K562 (cell line): Measurements from ENCODE around the gene PLSCR3. TPM values are rescaled to one million over a fixed set of nuclear protein-coding genes. Genes with fewer than 3 reads are reported as not detected.

Experiments used
- ATAC-seq: fragments of 200-7000 bp; cut with Tn5 transposase; 3 replicates; pipeline ENCODE4 v1.9.1; 2020; ENCODE audit warnings: moderate library complexity
- BruUV-seq: library from RNA; stranded (reverse); fragments of 400-500 nt; replicated peaks from 2 replicates; lab custom pipeline; 2021; lab: Mats Ljungman, UMichigan
- CTCF ChIA-PET: fragments of 300-600 bp; formaldehyde crosslinking; extraction: SDS; loops from one replicate; lab custom pipeline; 2021; ENCODE audit warnings: low intra/inter-chr PET ratio; lab: Yijun Ruan, JAX
- POLR2A ChIA-PET: fragments of 300-600, 350-650 bp; sonication (Branson Sonifier 250); formaldehyde crosslinking; extraction: SDS; loops from one replicate; lab custom pipeline; 2021; ENCODE audit warnings: antibody characterized with exemption, inconsistent platforms; lab: Yijun Ruan, JAX
- DNase-seq, 4 experiments: peaks; one replicate each; pipeline versions ENCODE4 v3.0.0 to v3.0.0-alpha.2; 2011 to 2018; ENCODE audit warnings: low spot score in 3 of 4, mixed read lengths in 3 of 4; ENCODE audit errors: extremely low read depth in 1 of 4
- FAIRE-seq: peaks from 2 replicates; lab custom pipeline; 2011; peaks lifted over from hg19 to GRCh38; lab: Jason Lieb, UNC
- H2AFZ ChIP-seq: 2 replicates; pipeline ENCODE4 v1.6.0; 2011; ENCODE audit warnings: low read depth, low read length, control low read depth, inconsistent platforms
- H3K27ac ChIP-seq: fragments of 200-600 bp; 3 replicates; pipeline ENCODE4 v1.8.0; 2011; ENCODE audit warnings: low read depth, mild to moderate bottlenecking, control low read depth, inconsistent platforms, low read length, moderate library complexity, mixed read lengths; ENCODE audit errors: extremely low read depth
- H3K27me3 ChIP-seq, 2 experiments: fragments of 300-600 bp in 1 of 2; 2 replicates in 1 of 2; 3 replicates in 1 of 2; pipeline versions ENCODE4 v1.6.0 to v1.8.0; 2011; ENCODE audit warnings: inconsistent platforms in 2 of 2, low read length in 2 of 2, mild to moderate bottlenecking in 1 of 2, mixed read lengths in 1 of 2, moderate library complexity in 1 of 2; ENCODE audit not compliant: control insufficient read depth in 2 of 2, insufficient read depth in 2 of 2
- H3K36me3 ChIP-seq: fragments of 300-600 bp; 3 replicates; pipeline ENCODE4 v1.8.0; 2011; ENCODE audit warnings: mild to moderate bottlenecking, low read length, inconsistent platforms; ENCODE audit not compliant: control insufficient read depth, insufficient read depth
- H3K4me1 ChIP-seq, 2 experiments: fragments of 200-600 bp in 1 of 2; replicated peaks in 1 of 2; 2 replicates in 1 of 2; 3 replicates in 1 of 2; pipeline versions ENCODE4 v1.5.1 to v1.8.0; 2011; ENCODE audit warnings: inconsistent platforms in 2 of 2, low read length in 2 of 2, mild to moderate bottlenecking in 1 of 2, mixed read lengths in 1 of 2, moderate library complexity in 1 of 2; ENCODE audit not compliant: control insufficient read depth in 2 of 2, insufficient read depth in 2 of 2
- H3K4me2 ChIP-seq: 2 replicates; pipeline ENCODE4 v1.6.1; 2011; ENCODE audit warnings: low read length, control low read depth, inconsistent platforms, mixed read lengths; ENCODE audit not compliant: insufficient read depth
- H3K4me3 ChIP-seq: fragments of 200-600 bp; sonication (generic), shearing (Covaris generic); 2 replicates; pipeline ENCODE4 v1.5.1; 2016; ENCODE audit warnings: control low read depth, inconsistent platforms
- H3K79me2 ChIP-seq: fragments of 200-600 bp; 3 replicates; pipeline ENCODE4 v1.8.0; 2011; ENCODE audit warnings: low read length, inconsistent platforms; ENCODE audit not compliant: control insufficient read depth, insufficient read depth
- H3K9ac ChIP-seq, 2 experiments: 2 replicates each; pipeline versions ENCODE4 v1.6.0 to v1.6.1; 2011; ENCODE audit warnings: low read depth in 2 of 2, low read length in 2 of 2, control low read depth in 1 of 2, inconsistent platforms in 1 of 2, mild to moderate bottlenecking in 1 of 2, mixed read lengths in 1 of 2; ENCODE audit not compliant: insufficient read depth in 1 of 2
- H3K9me1 ChIP-seq: one replicate; pipeline ENCODE4 v1.6.0; 2011; ENCODE audit warnings: inconsistent platforms, mild to moderate bottlenecking, low read length, moderate library complexity; ENCODE audit not compliant: control insufficient read depth, insufficient read depth
- H3K9me3 ChIP-seq: replicated peaks from 2 replicates; pipeline ENCODE4 v1.5.1; 2011; ENCODE audit warnings: low read depth, low read length, inconsistent platforms; ENCODE audit not compliant: control insufficient read depth, insufficient read depth
- H4K20me1 ChIP-seq: replicated peaks from 2 replicates; pipeline ENCODE4 v1.6.1; 2011; ENCODE audit warnings: low read length, inconsistent platforms, mixed read lengths; ENCODE audit not compliant: control insufficient read depth, insufficient read depth
- ARID1B ChIP-seq: fragments of 450-650 bp; IDR thresholded peaks from 2 replicates; pipeline ENCODE4 v1.6.1; 2016; ENCODE audit warnings: antibody characterized with exemption, mild to moderate bottlenecking, inconsistent platforms
- BCOR ChIP-seq: fragments of 450-650 bp; IDR thresholded peaks from 2 replicates; pipeline ENCODE4 v1.6.1; 2016
- CBFA2T2 ChIP-seq: fragments of 450-650 bp; conservative IDR thresholded peaks from 2 replicates; pipeline ENCODE4 v1.6.1; 2017; ENCODE audit warnings: mild to moderate bottlenecking
- CBFA2T3 ChIP-seq: fragments of 450-650 bp; IDR thresholded peaks from 2 replicates; pipeline ENCODE4 v1.6.1; 2017
- DACH1 ChIP-seq: fragments of 450-650 bp; IDR thresholded peaks from 2 replicates; pipeline ENCODE4 v1.6.1; 2018; ENCODE audit not compliant: partially characterized antibody
- FOXA3 ChIP-seq, 2 experiments: fragments of 450-650 bp in 1 of 2; sonication (generic) in 1 of 2; formaldehyde crosslinking; IDR thresholded peaks in 1 of 2; conservative IDR thresholded peaks in 1 of 2; 2 replicates each; pipeline versions ENCODE4 v1.4.0 to v1.8.0; 2020 to 2022; ENCODE audit warnings: mild to moderate bottlenecking in 2 of 2, missing genetic modification reagents in 1 of 2
- HNRNPH1 ChIP-seq: fragments of 200-400 bp; formaldehyde crosslinking; optimal IDR thresholded peaks from 2 replicates; pipeline ENCODE3; 2017; ENCODE audit warnings: low read depth, mild to moderate bottlenecking, low read length, moderate library complexity
- KDM1A ChIP-seq, 2 experiments: fragments of 450-650 bp; IDR thresholded peaks; 2 replicates each; pipeline ENCODE4 v1.6.1; 2016; ENCODE audit warnings: mild to moderate bottlenecking in 2 of 2
- MEF2A ChIP-seq: IDR thresholded peaks from 2 replicates; pipeline ENCODE4 v1.6.1; 2011; ENCODE audit warnings: low read depth, mild to moderate bottlenecking, low read length, moderate library complexity; ENCODE audit not compliant: control insufficient read depth
- MEF2D ChIP-seq: conservative IDR thresholded peaks from 2 replicates; pipeline ENCODE4 v1.6.1; 2016; ENCODE audit warnings: low read depth, missing genetic modification characterization, missing compliant biosample characterization
- NFIC ChIP-seq: fragments of 450-650 bp; IDR thresholded peaks from 2 replicates; pipeline ENCODE4 v1.6.1; 2017; ENCODE audit warnings: mild to moderate bottlenecking, inconsistent platforms
- PHB ChIP-seq: fragments of 250-450 bp; sonication (Bioruptor Pico); IDR thresholded peaks from 2 replicates; pipeline ENCODE4 v1.5.0; 2021
- RAD51 ChIP-seq: fragments of 450-650 bp; IDR thresholded peaks from 2 replicates; pipeline ENCODE4 v1.7.1; 2016; ENCODE audit warnings: low read depth, mild to moderate bottlenecking, borderline replicate concordance
- RCOR1 ChIP-seq, 2 experiments: IDR thresholded peaks; 2 replicates each; pipeline ENCODE4 v1.6.1; 2012; ENCODE audit warnings: low read depth in 2 of 2, low read length in 2 of 2, borderline replicate concordance in 1 of 2, improper control_type of control experiment in 1 of 2
- SOX6 ChIP-seq: fragments of 450-650 bp; IDR thresholded peaks from 2 replicates; pipeline ENCODE4 v1.6.1; 2014; ENCODE audit warnings: mild to moderate bottlenecking
- SUPT5H ChIP-seq: fragments of 450-650 bp; IDR thresholded peaks from 2 replicates; pipeline ENCODE4 v1.6.1; 2016
- TCF3 ChIP-seq: sonication (generic); formaldehyde crosslinking; IDR thresholded peaks from 2 replicates; pipeline ENCODE4 v1.4.0; 2020; ENCODE audit warnings: mild to moderate bottlenecking, missing genetic modification reagents
- XRCC3 ChIP-seq: fragments of 450-650 bp; IDR thresholded peaks from 2 replicates; pipeline ENCODE4 v1.6.1; 2017; ENCODE audit warnings: mild to moderate bottlenecking, moderate library complexity
- ZEB2 ChIP-seq: fragments of 450-650 bp; IDR thresholded peaks from 2 replicates; pipeline ENCODE4 v1.6.1; 2016
- ZNF445 ChIP-seq: fragments of 250-450 bp; sonication (Bioruptor Pico); IDR thresholded peaks from 2 replicates; pipeline ENCODE4 v1.4.0; 2020; ENCODE audit warnings: low read depth, mild to moderate bottlenecking, moderate library complexity
- ZNF668 ChIP-seq: fragments of 250-450 bp; sonication (Bioruptor Pico); IDR thresholded peaks from 2 replicates; pipeline ENCODE4 v1.8.0; 2022; ENCODE audit warnings: mild to moderate bottlenecking, inconsistent platforms
- WGBS: fragments of 100-300 bp; shearing (Covaris generic); methylation state at CpG from one replicate; pipeline ENCODE4 v1.1.6; 2016; ENCODE audit warnings: low coverage, mixed read lengths; ENCODE audit not compliant: insufficient coverage; ENCODE audit errors: missing lambda C conversion rate; 5-methylcytosine and 5-hydroxymethylcytosine counted together
- in situ Hi-C: fragments of 300-500 bp; cut with MboI; formaldehyde crosslinking; loops from 4 replicates; pipeline ENCODE4 v1.15.0; 2018; ENCODE audit warnings: inconsistent platforms, mixed read lengths
- intact Hi-C: fragments of 100-400 bp; cut with micrococcal nuclease; formaldehyde crosslinking; loops from 2 replicates; pipeline ENCODE4 v1.14.2; 2022
- polyA plus RNA-seq, 8 experiments: library from polyadenylated mRNA; depleted of rRNA in 4 of 8; stranded (reverse) in 5 of 8; unstranded in 3 of 8; fragments of >200 nt; fragmentation: Nextera tagmentation in 2 of 8; fragmentation: Illumina TruSeq in 1 of 8; extraction: Ambion mirVana in 2 of 8; extraction: Trizol in 1 of 8; gene quantifications; 2 replicates each; pipeline versions ENCODE4 v1.2.1 to v1.2.3, GENCODE V29; 2011 to 2014; ENCODE audit warnings: inconsistent platforms in 1 of 8, missing spikeins in 1 of 8
- total RNA-seq, 7 experiments: library from RNA; depleted of rRNA in 6 of 7; stranded (reverse); fragments of >200 nt in 6 of 7; fragmentation: Illumina TruSeq in 2 of 7; extraction: Trizol in 2 of 7; gene quantifications; 2 replicates each; pipeline versions ENCODE4 v1.2.1 to v1.2.3, GENCODE V29; 2011 to 2021; ENCODE audit warnings: low replicate concordance in 1 of 7
- TF ChIP-seq, protein P1 (sequence below): sonication (generic); formaldehyde crosslinking; IDR thresholded peaks from 2 replicates; pipeline ENCODE4 v1.8.1; 2023; ENCODE audit warnings: mild to moderate bottlenecking, missing genetic modification reagents, moderate library complexity
- TF ChIP-seq, protein P2 (sequence below): sonication (generic); formaldehyde crosslinking; IDR thresholded peaks from 2 replicates; pipeline ENCODE4 v1.8.0; 2022; ENCODE audit warnings: mild to moderate bottlenecking, missing genetic modification reagents
- TF ChIP-seq, protein P3 (sequence below): sonication (generic); formaldehyde crosslinking; IDR thresholded peaks from 2 replicates; pipeline ENCODE4 v1.8.0; 2022; ENCODE audit warnings: mild to moderate bottlenecking, missing genetic modification reagents

PLSCR3 gene
- total and polyA plus RNA-seq, 9 of the 15 experiments (the other 6 are each of a cell fraction or from before 2014, with no cell fraction given) = 3.2 to 16.8 (median 4.5) TPM

DNA sequence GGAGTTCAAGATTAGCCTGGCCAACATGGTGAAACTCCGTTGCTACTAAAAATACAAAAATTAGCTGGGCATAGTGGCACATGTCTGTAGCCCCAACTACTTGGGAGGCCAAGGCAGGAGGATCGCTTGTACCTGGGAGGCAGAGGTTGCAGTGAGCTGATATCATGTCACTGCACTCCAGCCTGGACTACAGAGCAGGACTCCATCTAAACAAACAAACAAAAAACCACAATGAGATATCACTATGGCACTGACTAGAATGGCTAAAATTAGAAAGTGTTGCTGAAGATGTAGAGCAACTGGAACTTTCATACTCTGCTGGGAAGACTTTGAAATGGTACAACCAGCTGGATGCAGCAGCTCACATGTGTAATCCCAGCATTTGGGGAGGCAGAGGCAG lies 20.0 kb downstream of the PLSCR3 start:
- intact Hi-C loops = no loop called here
- 0% methylated on average over 2 of the region's 2 CpGs for WGBS
- Histone ChIP-seq H3K9ac (no peak overlapping the region), H3K36me3 (no peaks in the 10 kb centered on the region), H3K9me1 (no peaks in the 10 kb centered on the region), H3K27me3 (peaks cover 3 to 4% of the 10 kb centered on the region in 2 experiments; a peak in 1 of 5 replicates), H3K4me1 (no peaks in the 10 kb centered on the region; a peak in 1 of 5 replicates), H3K4me2 (no peak overlapping the region), H3K79me2 (no peaks in the 10 kb centered on the region), H2AFZ (no peak overlapping the region), H3K4me3 (no peak overlapping the region), H4K20me1 (no peaks in the 10 kb centered on the region), H3K9me3 (no peaks in the 10 kb centered on the region), H3K27ac (no peak overlapping the region)
- no peak for DNase-seq
- in situ Hi-C loops = no loop called here
- ATAC-seq = peak; percentile 33; the same call in 2 of the 3 replicates
- no TSS peak for BruUV-seq
- ChIA-PET POLR2A (interaction anchor here (1.8 kb wide), 1 partner anchor 111 kb away, joined by 4 read pairs; no protein-coding TSS in a partner anchor), CTCF (no interaction called here)
- FAIRE-seq = no peak
- TF ChIP-seq XRCC3 (no peak), RAD51 (no peak), SOX6 (0 out of 2 replicates have a peak, but pooled peaks have one; percentile 33), ARID1B (peak; percentile 55; the same call in 1 of the 2 replicates), RCOR1 (IDR thresholded peaks at IDR 0.05; ENCODE audit: borderline replicate concordance in 1 of 2, low read depth in 2 of 2, low read length in 2 of 2) (peak in 1 of 2 experiments; percentile 35; a peak in 1 of 4 replicates), CBFA2T3 (peak; percentile 60; the same call in 1 of the 2 replicates), SUPT5H (no peak), HNRNPH1 (no peak), DACH1 (no peak), KDM1A (IDR thresholded peaks at IDR 0.05) (peak; percentile 47 to 61; a peak in 3 of 4 replicates), FOXA3 (CRISPR knock-in tag; conservative IDR thresholded peaks at IDR 0.05 in 1 of 2, IDR thresholded peaks at IDR 0.05 in 1 of 2) (peak; percentile 74 to 87; a peak in 3 of 4 replicates), CBFA2T2 (no peak), ZNF445 (no peak), ZNF668 (CRISPR knock-in tag) (no peak), PHB (CRISPR knock-in tag) (no peak), MEF2A (peak; percentile 57; the same call in 1 of the 2 replicates), NFIC (no peak), MEF2D (tag) (peak; percentile 90), ZEB2 (0 out of 2 replicates have a peak, but pooled peaks have one; percentile 20), TCF3 (CRISPR knock-in tag) (peak; percentile 57; the same call in 1 of the 2 replicates), BCOR (peak; percentile 75)
- TF ChIP-seq, protein P1, sequence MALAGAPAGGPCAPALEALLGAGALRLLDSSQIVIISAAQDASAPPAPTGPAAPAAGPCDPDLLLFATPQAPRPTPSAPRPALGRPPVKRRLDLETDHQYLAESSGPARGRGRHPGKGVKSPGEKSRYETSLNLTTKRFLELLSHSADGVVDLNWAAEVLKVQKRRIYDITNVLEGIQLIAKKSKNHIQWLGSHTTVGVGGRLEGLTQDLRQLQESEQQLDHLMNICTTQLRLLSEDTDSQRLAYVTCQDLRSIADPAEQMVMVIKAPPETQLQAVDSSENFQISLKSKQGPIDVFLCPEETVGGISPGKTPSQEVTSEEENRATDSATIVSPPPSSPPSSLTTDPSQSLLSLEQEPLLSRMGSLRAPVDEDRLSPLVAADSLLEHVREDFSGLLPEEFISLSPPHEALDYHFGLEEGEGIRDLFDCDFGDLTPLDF (CRISPR knock-in tag) = no peak
- TF ChIP-seq, protein P2, sequence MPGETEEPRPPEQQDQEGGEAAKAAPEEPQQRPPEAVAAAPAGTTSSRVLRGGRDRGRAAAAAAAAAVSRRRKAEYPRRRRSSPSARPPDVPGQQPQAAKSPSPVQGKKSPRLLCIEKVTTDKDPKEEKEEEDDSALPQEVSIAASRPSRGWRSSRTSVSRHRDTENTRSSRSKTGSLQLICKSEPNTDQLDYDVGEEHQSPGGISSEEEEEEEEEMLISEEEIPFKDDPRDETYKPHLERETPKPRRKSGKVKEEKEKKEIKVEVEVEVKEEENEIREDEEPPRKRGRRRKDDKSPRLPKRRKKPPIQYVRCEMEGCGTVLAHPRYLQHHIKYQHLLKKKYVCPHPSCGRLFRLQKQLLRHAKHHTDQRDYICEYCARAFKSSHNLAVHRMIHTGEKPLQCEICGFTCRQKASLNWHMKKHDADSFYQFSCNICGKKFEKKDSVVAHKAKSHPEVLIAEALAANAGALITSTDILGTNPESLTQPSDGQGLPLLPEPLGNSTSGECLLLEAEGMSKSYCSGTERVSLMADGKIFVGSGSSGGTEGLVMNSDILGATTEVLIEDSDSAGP (CRISPR knock-in tag) = no peak
- TF ChIP-seq, protein P3, sequence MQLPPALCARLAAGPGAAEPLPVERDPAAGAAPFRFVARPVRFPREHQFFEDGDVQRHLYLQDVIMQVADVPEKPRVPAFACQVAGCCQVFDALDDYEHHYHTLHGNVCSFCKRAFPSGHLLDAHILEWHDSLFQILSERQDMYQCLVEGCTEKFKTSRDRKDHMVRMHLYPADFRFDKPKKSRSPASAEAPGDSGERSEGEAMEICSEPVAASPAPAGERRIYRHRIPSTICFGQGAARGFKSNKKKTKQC (CRISPR knock-in tag) = no peak
